Measurements from ENCODE around the gene ATP10B. TPM values are rescaled to one million over a fixed set of nuclear protein-coding genes. Genes with fewer than 3 reads are reported as not detected.

Gene ATP10B
- total RNA-seq, 1 donor from 2014 or later = 4.3 TPM

DNA sequence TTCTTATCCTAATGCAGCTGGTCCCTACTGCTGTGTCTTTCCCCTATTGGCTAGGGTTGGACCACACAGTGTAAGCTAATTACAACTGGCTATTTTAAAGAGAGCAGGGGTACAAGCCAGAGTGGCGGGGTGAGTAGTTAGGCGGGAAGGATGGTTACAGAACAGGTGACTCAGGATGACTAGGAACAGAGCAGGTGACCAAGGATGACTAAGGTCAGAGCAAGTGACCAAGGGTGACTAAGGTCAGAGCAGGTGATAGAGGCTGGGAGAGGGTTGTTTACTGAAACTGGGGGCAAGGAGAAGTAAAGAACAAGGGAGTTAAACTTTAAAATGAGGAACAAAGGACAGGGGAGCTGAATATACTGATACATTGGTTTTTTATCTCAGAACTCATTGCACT, 304.9 kb downstream of the ATP10B start:
- DNase-seq = no peak

DNA sequence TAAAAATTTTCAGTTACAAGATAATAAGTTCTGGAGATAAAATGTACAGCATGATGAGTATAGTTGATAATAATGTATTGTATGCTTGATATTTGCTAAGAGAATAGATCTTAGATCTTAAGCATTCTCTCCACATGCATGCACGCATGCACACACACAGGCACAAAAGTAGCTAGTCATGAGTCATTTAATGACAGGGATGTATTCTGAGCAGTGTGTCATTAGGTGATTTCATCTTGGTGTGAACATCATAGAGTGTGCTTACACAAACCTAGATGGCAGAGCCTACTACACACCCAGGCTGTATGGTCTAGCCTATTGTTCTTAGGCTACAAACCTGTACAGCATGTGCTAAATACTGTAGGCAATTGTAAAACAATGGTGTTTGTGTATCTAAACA, 306.2 kb downstream of the ATP10B start:
- no peak for DNase-seq

DNA sequence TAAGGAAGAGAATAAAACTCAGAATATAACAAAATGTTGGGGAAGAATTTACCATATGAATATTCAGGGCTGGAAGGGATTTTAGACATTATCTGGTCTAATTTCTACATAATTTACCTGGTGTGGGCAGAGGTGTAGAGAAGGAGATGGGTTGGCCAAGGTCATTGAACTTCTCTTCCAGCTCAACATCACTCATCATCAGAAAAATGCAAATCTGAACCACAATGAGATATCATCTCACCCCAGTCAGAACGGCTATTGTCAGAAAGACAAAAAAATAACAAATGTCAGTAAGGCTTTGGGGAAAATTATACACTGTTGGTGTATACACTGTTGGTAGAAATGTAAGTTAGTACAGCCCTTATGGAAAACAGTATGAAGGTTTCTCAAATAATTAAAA, 308.6 kb downstream of the ATP10B start:
- no peak for DNase-seq

DNA sequence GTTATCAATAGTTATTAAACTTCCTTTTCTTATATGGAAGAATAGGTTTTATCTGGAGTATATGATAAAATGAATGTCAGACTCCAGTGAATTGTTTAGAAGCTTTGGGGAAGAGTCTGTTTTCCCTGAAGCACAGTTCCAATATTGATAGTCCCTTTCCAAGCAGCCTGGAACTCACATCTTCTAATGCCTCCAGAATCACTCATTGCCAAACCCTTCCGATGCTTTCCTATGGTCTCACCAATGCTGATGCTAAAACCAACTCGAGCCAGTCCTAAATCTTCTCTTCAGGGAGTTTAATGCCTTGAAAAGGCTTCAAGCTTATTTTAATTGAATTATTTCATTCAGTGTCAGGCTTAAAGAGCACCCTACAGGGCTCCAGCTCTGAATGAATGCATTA, 309.2 kb downstream of the ATP10B start:
- DNase-seq = no peak

DNA sequence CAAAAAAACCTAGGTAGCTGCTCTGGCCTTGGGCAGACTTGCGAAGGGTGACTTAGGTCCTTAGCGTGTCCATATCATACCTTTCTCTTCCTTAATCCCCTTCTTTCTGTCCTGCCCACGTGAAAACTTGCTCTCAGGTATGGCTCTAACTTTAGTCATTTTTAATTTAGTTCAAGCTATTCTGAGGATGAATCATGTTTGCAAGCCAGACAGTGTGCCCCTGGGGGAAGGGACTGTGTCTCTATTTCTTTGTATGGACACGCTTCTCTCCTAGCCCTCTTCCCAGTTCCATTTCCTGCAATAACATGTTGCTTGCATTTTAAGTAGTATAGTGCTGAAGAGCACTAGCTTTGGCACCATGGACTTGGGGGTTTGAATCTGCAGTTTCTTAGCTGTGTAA, 309.7 kb downstream of the ATP10B start:
- no peak for DNase-seq

DNA sequence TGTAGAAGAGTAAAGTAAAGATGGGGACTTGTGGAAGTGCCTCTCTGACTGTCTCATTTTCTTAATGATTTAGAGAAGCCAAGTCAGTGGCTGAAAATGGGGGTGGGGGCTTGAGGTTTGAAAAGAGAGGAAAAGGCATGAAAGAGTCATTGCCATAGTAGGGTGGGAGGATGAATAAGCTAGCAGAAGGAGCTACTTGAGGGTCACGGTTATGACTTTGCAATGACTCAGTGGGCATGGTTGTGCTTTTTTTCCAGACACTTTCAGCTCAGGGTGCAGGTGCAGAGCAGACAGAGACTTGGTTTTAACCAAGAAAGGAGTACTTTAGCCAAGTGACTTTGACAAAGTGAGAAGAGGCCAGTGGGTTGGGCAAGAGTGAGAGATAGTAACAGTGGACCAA, 312.6 kb downstream of the ATP10B start:
- DNase-seq = no peak

DNA sequence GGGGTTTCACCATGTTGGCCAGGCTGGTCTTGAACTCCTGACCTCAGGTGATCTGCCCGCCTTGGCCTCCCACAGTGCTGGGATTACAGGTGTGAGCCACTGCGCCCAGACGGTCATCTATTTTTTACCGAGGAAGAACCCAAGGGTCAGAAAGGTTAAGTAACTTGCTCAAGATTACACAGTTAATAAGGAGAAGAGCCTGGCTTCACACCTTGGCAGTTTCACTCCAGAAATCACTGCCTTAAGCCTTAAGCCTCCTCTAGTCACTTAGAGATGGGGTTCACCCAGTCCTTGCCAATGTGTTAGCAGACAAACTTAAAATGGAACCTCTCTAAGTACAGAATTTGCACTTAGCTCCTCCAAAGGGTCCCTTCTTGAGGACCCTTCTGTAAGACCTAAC, 314.1 kb downstream of the ATP10B start:
- DNase-seq = no peak

DNA sequence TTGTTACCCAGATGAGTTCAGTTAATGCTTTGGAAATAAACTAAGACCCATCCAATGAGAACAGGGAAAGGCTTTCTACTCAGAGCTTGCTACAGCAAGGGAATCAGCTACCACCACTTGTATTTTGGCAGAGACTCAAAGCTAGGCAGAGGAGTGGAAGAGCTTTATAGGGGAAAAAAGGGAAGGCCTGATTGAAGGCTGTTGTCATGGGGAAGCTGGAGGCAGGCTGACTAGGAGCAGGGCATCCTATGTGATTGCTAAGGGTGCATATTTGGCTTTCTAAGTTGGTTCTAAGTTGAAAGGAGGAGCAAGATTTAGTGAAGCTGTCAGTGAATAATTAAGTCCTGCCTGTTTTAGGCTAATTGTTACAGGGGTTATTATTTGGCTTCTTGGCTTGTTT, 314.9 kb downstream of the ATP10B start:
- no peak for DNase-seq

DNA sequence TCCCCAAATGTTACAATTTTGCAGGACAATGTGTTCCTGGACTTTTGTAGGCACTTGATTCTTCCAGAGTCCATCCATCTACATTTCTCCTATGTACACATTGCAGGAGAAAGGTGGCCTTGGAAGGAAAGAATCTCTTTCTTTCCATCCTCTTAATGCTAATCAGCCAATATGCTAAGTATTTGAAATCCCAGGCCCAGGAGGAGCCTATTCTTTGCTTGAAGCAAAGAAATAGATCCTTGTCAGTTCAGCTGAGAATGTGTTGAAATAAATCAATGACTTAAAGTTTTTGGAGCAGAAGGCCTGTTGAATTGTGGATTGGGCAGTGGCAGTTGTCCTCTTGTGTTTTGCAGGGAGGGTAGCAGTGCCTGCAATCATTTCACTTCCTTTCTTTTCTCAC, 317.1 kb downstream of the ATP10B start:
- DNase-seq = no peak

DNA sequence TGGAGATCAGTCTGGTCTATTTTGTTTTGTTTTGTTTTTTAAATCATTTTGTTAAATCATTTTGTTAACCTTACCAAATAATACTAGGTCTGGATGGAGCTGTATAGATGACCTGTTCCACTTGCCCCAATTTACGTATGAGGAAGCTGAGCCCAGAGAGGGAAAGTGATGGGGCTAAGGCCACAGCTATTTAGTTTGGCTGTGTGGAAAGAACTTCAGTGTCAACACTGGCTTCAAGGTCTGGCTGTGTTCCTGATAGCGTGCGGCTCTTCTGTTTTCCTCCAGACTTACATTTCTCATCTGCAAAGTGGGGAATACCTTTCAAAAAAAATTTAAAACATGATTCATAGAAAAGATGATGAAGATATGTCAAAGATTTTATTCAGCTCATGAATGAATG, 317.9 kb downstream of the ATP10B start:
- DNase-seq = no peak

DNA sequence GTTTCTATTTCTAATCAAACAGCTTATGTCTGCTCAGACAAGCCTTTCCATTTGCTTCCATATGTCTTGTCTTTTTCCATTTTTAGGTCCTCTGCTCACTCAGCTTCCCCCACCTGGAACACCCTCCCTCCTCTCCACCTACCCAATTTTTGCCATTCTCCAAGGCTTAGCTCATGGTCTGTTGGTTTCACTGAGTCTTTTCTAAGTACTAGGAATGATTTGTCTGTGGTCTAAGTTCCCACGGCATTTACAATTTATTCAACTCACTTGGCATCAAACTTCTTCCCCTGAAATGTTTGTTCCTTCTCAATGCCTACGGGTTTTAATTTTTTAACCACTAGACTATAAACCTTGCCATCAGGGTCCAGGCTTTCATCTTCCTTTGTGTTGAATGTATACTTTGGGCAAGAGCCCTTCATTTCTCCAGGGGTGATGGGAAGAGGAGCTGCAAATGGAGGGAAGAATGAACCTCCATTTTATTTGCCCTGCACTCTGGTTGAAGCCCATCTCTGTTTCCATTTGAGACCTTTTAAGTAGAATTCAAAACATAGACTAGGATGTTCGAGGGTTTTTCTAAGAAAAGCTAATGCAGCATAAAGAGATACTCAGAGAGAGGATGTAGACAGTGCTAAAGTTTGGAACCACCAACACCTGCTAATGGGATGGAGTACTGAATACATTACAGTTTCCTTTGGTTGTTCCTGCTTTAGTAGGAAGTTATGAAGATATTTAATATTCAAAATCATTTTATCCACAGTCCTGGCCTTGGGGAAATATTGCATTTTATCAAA, 326.3 kb downstream of the ATP10B start:
- no peak for DNase-seq

DNA sequence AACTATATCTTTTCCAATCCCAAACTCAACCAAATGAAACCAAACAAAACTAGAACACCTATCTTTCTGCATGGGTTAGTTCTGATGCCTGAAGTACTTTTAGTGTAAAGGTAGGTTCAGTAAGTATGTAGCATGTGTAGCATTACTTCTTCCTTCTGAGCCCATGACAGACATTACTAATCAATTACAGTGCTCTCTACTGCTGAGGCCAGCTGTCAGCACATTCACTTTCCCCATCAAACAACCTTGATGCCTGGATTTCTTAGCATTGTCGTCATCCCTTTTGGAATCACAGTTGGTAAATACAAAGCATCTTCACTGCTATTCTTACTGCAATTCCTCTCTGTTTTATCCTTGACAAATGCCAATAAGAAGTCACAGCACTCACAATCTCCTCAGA, 327.2 kb downstream of the ATP10B start:
- DNase-seq = no peak

DNA sequence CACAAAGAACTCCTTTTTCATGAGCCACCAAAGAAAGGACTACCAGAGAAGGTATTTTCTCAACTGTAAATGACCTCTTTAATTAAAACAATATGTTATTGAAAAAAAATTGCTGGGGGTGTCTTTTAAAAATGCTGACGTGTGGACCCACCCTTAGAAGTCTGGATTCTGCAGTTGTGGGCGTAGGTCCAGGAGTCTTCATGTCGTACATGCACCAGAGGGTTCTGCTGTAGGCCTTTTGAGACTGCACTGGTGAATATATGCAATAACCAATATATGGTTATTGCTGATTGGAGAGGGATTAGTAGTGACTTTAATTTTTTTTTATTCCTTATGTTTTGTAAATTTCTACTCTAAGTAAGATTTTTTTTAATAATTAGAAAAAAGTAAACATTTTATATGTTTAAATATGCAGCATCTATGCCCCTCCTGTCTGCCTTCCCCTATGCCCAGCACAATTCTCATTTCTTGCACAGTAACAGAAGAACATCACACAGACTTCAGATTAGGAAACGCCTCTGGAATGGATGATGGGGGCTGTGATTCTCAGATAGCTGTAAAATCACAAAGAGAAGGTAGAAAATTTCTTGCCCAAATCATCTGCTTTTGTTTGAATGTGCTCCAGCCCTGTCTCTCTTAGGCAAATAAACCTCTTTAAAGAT, 328.4 kb downstream of the ATP10B start:
- no peak for DNase-seq

DNA sequence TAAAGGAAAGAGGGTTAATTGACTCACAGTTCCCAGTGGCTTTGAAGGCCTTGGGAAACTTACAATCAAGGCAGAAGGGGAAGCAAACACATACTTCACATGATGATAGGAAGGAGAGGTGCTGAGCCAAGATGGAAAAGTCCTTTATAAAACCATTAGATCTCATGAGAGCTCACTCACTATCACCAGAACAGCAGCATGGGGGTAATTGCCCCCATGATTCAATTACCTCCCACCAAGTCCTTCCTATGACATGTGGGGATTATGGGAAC, 330.7 kb downstream of the ATP10B start:
- DNase-seq = no peak

DNA sequence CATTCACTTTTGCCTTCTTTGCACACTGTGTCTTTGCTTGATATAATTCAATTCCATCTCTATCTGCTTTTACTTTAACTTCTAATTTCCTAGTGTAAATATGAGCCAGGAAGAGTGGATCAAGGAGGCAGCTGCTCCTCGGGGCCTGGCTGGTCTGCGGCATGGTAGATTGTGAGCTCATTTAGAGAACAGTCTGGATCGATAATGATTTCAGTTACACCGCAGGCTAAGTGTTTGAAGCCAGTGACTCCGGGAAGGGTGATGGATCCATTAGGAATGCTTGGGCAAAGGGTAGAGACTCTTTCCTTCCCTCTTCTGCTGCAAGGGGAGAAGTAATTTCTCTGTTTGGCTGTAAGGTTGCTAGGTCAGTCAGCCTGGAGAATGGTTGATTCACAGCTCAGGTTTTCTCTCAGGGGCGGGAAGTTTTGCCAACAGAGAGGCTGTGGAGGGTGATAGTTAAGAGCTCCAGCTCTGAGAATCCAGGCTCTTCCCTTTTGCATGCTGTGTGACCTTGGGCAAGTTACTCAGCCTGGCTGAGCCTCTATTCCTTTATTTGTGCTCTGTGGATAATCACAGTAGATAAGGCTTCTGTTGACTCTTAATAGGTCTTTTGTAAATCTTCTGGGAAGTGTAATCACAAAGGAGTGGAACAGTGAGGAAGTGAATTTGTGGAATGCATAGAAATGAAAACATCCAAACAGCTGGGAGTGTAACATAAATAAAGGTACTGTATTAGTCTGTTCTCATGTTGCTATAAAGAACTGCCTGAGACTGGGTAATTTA, 331.2 kb downstream of the ATP10B start:
- DNase-seq = no peak

DNA sequence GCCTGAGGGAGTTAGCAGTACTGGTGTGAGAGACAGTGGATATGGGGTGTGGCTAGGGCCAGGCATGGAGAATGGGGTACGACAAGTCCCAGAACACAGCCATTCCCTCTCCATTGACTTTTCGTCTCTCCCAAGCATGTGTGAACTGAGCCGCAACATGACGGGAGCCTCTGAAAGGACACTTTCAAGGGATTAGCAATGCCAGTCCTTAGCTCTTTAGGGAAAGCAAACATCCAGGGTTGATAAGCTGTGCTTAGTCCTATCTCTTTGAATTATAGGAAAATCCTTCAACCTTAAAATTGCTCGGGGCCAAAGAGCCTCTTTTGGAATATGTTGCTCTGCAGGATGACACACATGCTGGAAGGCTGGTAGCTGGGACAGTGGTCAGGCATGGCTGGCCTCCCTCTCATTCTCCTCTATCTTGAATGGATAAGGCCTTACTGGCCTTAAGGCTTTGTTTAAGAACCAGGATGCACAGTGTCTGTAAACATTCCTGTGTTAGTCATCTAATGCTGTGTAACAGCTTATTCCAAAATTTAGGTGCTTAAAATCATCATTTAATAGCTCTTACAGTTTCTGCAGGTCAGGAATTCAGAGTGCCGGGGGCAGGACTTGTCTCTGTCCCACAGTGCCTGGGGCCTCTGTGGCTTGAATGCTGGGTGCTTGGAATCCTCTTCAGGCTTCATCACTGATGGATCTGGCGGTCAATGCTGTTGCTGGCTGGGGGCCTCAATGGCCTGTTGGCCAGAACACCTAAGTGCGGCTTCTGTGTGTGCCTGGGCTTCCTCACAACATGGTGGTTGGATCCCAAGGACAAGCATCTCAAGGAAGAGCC, 335.1 kb downstream of the ATP10B start:
- DNase-seq = no peak

DNA sequence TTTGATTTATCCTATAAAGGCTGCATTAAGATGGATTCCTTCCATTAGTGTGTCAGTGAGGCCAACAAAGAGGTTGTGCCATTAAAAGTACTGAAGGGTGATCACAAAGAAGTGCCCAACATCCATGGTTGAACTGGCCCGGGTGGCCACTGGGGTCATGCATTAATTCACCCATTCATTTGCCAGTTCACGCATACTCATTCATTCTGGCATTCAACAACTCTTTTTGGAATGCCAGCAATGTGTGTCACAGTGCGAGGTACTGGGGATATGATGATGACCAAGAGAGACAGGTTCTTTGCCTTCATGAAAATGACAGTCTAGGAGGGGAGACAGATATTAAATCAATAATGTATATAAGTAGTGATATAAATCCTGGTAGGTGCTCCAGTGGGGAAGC, 337.1 kb downstream of the ATP10B start:
- no peak for DNase-seq

DNA sequence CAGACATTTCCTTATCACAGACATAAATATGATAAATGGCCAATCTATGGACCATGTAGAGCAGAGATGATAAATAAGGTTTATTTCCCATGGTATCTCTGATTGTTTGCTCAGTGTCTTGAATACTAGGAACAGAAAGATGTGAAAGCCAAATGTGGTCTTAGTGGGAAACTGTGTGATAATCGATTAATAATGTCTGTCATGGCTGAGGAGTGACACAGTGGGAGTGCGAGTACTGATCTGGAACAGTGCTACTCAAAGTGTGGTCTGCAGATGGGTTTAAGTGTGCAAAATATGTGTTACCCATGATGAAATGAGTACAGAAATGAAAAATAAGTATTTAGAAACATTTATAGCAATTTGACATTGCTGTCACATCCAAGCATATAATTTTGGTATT, 337.8 kb downstream of the ATP10B start:
- DNase-seq = no peak

DNA sequence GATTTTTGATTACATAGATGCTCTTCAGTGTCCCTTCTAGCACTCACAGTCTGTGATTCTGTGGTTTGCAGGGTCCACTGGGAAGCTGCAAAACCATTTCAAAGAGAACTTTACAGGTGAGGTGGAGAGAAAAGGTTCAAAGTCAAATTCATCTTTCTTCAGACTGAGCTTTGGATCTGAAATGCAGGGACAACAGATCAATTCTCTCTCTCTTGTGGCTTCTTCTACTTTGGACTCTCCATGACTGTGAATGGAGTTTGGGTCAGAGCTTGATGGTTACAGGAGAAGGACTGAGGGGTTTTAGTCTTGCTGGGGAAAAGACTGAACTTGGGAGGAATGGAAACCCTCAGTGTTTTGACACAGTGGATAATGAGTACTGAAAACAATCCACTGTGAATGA, 338.5 kb downstream of the ATP10B start:
- no peak for DNase-seq
